GM12874 (cell line): ENCODE measurements around the gene TUT1.
A peak's percentile ranks its signal among the peaks of the same experiment; 100 is the strongest.

Experiments used
- CTCF ChIP-seq: IDR thresholded peaks from 2 replicates; pipeline ENCODE4 v1.5.1; 2011; ENCODE audit warnings: low read depth, mild to moderate bottlenecking, control low read depth, low read length, moderate library complexity; ENCODE audit not compliant: insufficient read depth

Gene TUT1

GRCh38 chr11:62591448-62592145, at the start of gene TUT1:
Gene TUT1, minus strand, starts transcription at chr11:62591523. Its CDS starts 38 bp downstream, at chr11:62591485.
- no peak for TF ChIP-seq CTCF

GRCh38 chr11:62632492-62632891, 41.2 kb upstream of the TUT1 start:
- no peak for TF ChIP-seq CTCF

- TF ChIP-seq CTCF = 0 out of 2 replicates have a peak, but pooled peaks have one; percentile 4
These were observed 36.4 kb upstream of the TUT1 start for GRCh38 chr11:62627713-62628112.

- no peak for TF ChIP-seq CTCF
These were observed 31.3 kb upstream of the TUT1 start for GRCh38 chr11:62622476-62623089.

GRCh38 chr11:62621567-62622470, 30.5 kb upstream of the TUT1 start, which contains the start of gene B3GAT3:
Gene B3GAT3, minus strand, starts transcription at chr11:62621986. Its CDS starts 39 bp downstream, at chr11:62621947.
- TF ChIP-seq CTCF = no peak

- TF ChIP-seq CTCF = no peak
These were observed 29.8 kb upstream of the TUT1 start for GRCh38 chr11:62621027-62621566.

- TF ChIP-seq CTCF = no peak
These were observed 24.2 kb upstream of the TUT1 start for GRCh38 chr11:62615521-62615920.
